ENCODE results near the gene KMT2C.
"Not testable (repeated sequence)": the region's sequence is repeated elsewhere in the genome, so short reads cannot be mapped to it uniquely, and the experiment has no call there.

DNA sequence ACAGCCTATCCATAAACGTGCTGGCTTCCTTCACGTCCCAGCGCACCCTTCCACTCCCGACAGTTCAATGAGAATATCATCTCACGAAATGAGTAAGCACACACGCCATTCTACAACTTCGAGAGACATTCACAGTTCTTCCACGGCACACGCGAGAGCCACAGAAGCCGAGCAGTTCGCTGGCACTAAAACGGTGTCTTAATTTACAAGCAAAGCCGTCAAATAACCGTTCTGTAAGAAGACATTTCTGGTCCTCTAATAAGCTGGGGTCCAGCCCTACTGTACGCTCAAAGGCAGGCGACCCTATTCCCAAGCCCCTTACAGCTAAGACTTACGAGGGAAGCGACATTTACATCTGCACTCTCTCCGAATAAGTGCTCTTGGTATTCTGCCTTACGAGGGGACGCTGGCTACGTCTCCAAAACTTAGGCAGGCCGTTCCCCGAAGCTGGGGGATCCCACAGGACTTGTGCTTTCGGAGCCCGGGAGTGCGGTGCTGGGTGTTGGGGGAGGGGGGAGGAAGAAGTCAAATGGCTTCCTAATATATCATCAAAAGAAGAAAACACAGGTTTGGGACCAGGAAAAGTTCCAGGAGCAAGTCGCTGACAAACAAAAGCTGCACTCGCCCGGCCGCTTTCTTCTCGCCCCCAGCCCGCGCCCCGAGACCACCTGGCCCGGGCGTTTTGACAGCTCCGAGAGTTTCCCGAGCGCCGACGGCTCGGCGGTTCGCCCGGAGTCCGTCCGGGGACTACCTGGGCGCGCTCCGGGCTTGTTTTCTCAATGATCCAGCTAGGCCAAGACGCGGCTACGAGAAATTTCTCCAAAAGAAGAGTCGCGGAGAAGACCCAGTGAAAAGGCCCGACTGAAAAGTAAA is 1.1 kb downstream of the KMT2C start:
- TF ChIP-seq, protein P1, sequence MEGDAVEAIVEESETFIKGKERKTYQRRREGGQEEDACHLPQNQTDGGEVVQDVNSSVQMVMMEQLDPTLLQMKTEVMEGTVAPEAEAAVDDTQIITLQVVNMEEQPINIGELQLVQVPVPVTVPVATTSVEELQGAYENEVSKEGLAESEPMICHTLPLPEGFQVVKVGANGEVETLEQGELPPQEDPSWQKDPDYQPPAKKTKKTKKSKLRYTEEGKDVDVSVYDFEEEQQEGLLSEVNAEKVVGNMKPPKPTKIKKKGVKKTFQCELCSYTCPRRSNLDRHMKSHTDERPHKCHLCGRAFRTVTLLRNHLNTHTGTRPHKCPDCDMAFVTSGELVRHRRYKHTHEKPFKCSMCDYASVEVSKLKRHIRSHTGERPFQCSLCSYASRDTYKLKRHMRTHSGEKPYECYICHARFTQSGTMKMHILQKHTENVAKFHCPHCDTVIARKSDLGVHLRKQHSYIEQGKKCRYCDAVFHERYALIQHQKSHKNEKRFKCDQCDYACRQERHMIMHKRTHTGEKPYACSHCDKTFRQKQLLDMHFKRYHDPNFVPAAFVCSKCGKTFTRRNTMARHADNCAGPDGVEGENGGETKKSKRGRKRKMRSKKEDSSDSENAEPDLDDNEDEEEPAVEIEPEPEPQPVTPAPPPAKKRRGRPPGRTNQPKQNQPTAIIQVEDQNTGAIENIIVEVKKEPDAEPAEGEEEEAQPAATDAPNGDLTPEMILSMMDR (IDR thresholded peaks at IDR 0.05), result not testable (repeated sequence)
- TF ChIP-seq POLR2A (IDR thresholded peaks at IDR 0.05), result not testable (repeated sequence)
